Activated T-cell treated with anti-CD3 and anti-CD28 coated beads, Interleukin-2, amount 50 U/mL, for 1 hour (primary cell): ENCODE measurements around the gene YY2.
A peak's percentile ranks its signal among the peaks of the same experiment; 100 is the strongest.
"Not testable (repeated sequence)": the region's sequence is repeated elsewhere in the genome, so short reads cannot be mapped to it uniquely, and the experiment has no call there.

ENCODE experiments used
- DNase-seq: peaks from one replicate; pipeline ENCODE4 v3.0.0-alpha.2; 2020

Gene YY2

DNA sequence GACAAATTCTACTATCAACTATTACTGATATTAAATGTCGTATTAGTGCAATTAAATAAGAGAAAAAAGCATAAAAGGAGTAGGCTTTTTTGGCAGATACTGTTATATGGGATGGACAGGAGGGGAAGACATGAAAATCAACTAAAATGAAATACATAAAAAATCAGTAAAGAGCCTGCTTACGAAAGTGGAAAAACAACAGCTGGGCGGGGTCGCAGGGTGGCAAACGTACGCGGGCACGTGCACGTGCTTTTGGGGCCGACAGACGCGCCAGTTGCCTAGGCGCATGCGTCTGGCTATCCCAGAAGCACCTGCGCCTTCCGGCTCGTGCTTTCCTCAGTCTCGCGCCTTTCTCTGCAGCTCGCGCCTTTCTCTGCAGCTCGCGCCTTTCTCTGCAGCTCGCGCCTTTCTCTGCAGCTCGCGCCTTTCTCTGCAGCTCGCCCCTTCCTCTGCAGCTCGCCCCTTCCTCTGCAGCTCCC lies at the start of gene YY2:
YY2 (plus strand) TSS at position 51 of the 479 bp plus-strand sequence. CDS start 498 bp downstream, outside the sequence.
- no peak for DNase-seq

GRCh38 chrX:21806691-21807090 lies 49.1 kb upstream of the YY2 start:
- DNase-seq: no peak

DNA sequence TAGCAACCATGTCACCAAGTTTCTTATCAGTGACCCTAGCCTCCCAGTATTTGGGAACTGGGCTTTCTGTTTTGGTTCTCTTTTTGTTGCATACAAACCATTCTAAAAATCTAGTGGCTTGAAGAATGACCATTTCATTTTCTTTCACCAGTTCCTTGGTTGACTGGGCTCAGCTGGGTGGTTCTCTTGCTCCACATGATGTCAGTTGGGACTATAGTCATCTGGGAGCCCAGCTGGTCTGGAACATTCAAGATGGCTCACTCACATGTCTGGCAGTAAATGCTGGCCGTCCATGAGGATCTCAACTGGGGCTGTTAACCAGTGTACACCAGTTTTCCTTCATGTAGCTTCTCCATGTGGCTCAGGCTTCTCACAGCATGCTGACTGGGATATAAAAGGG lies 44.0 kb upstream of the YY2 start:
- DNase-seq: no peak

DNA sequence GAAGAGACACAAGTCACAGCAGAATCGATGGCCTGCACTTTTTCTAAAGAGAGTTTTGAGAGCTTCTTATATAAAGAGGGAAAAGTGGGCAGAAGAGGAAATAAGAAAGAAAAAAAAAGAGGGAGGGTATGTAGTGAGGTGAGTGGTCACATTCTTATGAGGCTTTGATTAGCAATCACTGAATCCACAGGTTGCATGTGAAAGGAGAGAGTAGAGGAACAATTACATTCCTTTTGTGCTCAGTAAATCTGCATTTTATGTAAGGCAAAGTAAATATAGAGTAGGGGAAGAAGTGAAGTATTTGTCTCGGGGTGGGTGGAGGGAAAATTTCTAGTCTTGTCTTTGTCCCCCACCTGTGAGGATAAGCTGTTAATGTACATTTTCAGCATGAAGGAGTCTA lies 43.2 kb upstream of the YY2 start:
- DNase-seq: no peak

DNA sequence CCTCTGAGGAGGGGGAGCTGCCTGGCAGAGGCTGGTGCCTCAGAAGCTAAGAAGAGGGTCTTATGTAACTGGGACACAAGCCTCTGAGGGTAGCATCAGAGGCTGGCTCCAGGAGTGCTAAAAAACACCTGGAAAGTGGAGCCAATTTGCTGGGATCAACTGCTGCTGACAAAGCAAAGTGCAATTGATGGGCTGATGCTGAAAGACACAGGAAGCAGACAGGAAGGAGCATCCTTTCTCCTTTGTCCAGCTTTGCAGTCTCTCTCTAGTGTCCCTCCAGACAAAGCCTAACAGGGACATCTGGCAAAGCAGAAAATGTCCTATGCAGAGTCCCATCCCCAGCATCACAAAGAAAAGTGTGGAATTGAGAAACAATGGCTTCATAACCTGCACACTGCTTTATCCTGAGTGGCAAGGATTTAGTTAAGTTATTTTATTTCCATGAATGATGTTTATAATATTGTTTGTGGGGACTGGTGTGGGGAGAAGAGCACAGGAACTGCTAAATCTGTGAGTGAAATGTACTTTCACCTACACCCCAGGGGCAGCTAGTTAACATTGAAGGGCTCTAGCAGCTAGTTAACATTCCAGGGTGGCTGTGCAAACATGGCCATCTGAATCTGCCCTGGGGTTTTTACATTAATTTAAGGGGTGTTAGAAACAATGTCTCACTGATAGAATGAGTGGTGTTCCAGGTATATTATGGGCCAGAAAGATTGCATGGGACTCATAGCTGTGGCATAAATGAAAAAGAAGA lies 42.0 kb upstream of the YY2 start:
- DNase-seq: no peak

DNA sequence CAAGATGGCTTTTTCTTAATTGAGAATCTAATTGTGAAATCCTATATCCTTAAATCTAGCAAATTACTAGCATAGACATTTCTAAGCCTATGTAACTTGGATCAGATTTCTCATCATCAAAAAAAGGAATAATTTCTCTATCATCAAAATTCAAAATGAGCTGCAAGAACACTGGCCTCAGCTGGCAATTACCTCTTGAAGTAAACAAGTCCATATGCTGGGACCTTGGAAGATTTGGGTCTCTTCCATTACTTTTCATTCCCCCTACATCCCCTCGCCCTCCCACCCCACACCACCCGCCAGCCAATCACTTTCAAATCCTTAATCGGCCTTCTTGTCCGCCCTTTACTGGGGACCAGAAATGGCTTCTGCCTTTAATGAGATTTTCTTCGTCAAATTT lies 39.7 kb upstream of the YY2 start:
- DNase-seq: no peak

GRCh38 chrX:21820170-21820569 lies 35.6 kb upstream of the YY2 start:
- not testable (repeated sequence) for DNase-seq

GRCh38 chrX:21821875-21822274 lies 33.9 kb upstream of the YY2 start:
- DNase-seq: no peak

DNA sequence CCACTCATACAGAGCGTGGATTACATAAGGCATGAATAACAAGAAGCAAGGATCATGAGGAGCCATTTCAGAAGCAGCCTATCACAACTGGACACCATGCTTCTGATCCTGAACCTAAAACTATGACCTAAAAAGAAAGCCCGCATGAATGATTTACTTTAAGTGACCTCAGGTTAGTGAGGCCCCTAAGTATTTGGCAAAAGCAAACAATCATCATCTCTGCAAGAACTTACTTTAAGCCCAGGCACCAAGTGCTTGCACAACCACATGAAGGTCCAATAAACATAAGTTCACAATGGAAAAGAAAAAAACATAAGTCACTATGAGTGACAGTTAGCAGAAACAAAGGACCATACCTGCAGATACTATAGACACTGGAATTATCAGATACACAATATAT lies 24.3 kb upstream of the YY2 start:
- DNase-seq: no peak

DNA sequence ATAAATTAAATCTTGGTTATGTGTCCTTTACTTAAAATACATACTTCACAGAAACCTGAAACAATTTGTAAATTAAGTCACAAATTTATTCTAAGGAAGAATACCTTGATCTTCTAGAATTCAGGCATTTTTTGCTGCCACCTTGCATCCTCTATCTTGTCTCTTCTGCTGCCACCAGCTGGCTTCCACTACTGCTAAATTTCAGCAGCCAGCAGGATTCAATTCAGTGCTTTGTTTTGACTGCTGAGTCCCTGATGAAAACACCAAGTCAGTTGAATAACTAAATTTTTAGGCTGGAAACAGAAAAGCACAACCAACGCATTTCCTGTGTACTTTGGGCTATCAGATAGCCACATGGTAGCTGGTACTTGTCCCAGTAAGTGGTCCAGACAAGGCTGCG lies 18.7 kb upstream of the YY2 start:
- DNase-seq: no peak

DNA sequence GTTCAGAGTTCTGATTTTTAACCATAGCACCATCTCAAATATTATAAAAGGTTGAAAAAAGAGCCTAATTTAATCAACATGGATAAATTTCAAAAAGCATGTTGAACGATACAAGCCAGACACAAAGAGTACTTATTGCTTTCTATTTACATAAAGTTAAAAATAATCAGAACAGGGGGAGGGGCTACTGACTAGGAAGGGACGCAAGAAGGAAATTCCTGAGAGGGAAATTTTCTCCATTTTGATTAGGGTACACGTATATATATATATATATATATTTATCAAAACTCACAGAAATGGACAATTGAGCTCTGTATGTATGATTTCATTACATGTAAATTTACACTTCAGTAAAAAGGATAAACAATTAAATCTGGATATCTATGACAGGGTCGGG lies 16.9 kb upstream of the YY2 start:
- no peak for DNase-seq

DNA sequence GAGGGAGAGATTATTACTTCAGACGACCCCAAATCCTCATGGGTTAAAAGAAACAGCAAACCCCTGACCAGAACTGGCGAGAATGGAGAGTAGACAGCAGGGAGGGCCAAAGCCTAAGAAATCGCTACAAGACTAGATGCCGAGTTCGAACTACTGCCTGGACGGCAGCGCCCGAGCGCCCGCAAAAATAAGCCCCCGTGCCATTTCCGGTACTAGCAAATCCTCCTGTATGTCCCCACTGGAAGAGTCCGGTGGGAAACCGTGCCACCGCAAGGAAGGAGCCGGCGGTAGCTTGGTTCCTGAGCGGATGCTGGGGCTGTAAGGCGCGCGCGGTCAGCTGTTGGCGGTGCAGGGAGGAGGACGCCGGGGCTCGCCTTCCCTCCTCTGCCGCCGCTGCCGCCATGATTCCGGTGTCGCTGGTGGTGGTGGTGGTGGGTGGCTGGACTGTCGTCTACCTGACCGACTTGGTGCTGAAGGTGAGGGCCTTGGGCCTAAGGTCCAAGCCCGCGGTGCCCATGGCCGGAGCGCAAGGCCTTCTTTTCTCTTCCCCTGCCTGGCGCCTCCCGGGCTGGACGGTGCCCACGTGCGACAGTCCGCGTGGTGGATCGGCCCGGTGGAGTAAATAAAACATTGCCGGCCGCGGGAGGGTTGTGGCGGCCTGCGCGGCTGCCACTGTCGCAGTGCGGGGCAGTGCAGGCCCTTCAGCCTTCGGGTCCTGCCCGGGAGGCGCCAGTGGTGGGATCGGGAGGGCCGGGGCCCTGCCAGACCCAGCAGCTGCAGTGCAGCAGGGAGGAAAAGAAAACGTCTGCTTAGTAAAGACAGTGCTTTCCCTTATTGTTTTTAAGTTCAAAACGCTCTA lies 16.2 kb upstream of the YY2 start, which contains the start of gene MBTPS2:
MBTPS2 (plus strand) TSS at position 284 of the 859 bp plus-strand sequence; CDS start at position 402, 118 bp downstream.
- peak; percentile 82 for DNase-seq

- no peak for DNase-seq
These were observed 15.6 kb upstream of the YY2 start for GRCh38 chrX:21840193-21840545.

- no peak for DNase-seq
These were observed 12.6 kb upstream of the YY2 start for GRCh38 chrX:21843179-21843578.

DNA sequence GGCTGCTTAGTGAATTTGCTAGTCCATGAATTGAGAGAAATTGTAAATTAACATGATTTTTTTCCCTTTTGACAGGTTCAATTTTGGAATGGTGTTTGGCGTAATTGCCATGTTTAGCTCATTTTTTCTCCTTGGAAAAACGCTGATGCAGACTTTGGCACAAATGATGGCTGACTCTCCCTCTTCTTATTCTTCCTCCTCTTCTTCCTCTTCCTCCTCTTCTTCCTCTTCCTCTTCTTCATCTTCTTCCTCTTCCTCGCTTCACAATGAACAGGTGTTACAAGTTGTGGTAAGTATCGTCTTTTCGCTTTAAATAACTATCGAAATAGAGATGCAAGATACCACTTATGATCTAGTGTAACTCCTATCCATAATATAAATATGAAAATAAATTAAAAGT lies 10.7 kb upstream of the YY2 start:
- DNase-seq: no peak

DNA sequence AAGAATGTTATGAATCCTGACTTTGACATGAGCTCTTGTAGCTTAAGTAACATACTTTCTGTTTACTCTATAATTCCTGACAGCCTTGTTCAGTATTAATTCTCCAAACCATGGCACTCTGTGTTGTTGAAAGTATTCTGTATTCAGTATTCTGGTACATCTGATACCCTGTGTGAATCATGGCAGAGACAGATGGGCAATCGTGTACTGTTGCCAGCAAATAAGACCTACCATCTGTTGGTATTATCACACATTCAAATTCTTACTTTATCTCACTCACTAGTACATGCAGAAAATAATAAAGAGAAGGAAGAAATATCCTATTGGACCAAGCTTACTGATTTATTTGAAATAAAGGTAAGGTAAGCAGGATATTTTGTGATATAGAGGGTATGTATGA lies 8.4 kb upstream of the YY2 start:
- DNase-seq: no peak

DNA sequence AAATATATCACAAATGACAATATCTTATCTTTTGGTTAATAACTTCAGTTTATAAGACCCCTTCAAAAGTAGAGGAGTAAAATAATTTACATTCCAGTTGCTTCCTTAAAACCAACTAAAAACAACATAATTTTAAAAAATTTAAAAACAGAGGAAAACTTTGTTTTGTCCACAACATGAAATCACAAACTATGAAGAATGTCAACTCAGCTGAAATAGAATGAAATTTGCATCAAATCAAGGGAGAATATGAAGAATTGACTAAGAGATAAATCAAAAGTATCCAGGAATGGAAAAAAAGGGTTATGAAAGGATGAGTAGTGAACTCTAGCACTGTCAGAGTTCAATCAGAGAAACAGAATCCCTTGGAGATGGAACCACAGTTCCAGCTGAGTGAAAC lies 2.2 kb upstream of the YY2 start:
- DNase-seq: no peak

DNA sequence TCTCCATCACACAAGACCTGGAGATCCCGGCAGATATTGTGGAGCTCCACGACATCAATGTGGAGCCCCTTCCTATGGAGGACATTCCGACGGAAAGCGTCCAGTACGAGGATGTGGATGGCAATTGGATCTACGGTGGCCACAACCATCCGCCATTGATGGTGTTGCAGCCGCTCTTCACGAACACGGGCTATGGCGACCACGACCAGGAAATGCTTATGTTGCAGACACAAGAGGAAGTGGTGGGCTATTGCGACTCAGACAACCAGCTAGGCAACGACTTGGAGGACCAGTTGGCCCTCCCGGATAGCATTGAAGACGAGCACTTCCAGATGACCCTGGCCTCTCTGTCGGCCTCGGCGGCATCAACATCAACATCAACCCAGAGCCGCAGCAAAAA lies 717 bp downstream of the YY2 start:
- DNase-seq: no peak

GRCh38 chrX:21863241-21863640 lies 7.5 kb downstream of the YY2 start:
- no peak for DNase-seq

DNA sequence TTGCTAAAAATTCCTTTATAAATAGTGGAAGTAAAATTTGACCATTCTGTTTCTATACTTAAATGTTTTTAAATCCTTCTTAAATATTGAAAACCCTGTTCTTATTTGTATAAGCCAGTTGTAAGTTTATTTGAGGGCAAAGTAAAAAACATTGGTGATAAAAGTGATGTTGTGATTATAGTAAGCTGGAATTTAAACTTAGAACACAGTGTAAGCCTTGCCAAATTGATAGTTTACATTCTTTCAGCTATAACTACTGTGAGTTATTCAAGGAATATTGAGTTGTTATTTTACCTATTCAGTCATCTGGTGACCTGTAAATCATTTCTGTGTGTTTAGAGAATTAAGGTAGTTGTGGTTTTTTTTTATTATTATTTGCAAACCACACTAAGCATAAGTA lies 9.6 kb downstream of the YY2 start:
- DNase-seq: no peak

- no peak for DNase-seq
These were observed 14.7 kb downstream of the YY2 start for GRCh38 chrX:21870494-21870893.

GRCh38 chrX:21873063-21873775 lies 17.4 kb downstream of the YY2 start:
- no peak for DNase-seq

GRCh38 chrX:21874182-21874581 lies 18.4 kb downstream of the YY2 start:
- DNase-seq: not testable (repeated sequence)
